Measurements from ENCODE around the gene RAB3A. TPM values are rescaled to one million over a fixed set of nuclear protein-coding genes. Genes with fewer than 3 reads are reported as not detected.

Gene RAB3A
- total RNA-seq, 2 experiments from 2014 or later, result 4.9 to 8.6 TPM

DNA sequence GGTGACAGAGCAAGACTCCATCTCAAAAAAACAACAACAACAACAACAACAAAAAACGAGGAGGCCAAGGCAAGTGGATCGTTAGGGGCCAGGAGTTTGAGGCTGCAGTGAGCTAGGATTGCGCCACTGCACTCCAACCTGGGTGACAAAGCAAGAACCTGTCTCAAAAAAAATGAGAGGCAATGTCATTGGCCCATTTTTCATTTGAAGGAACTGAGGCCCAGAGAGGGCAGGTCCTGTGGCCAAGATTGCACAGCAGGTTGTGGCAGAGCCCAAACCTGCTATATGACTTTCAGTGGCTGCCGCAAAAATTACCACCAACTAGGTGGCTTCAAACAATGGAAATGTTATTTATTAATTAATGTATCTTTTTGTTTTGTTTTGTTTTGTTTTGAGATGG, 45.4 kb downstream of the RAB3A start:
- H3K27ac ChIP-seq (ENCODE audit: low read depth, low read length, poor library complexity, severe bottlenecking), result no peak overlapping the region
- no peak overlapping the region for H2AFZ ChIP-seq (ENCODE audit: low read length)
- no peak for DNase-seq (ENCODE audit: low spot score)
- H3K36me3 ChIP-seq (ENCODE audit: insufficient read depth, low read length), result peaks cover 14% of the 10 kb centered on the region
- ChIA-PET CTCF (ENCODE audit: unreplicated experiment) (no interaction called here), POLR2A (interaction anchor here (0.6 kb wide), 1 partner anchor 154 kb away, joined by 6 read pairs; no protein-coding TSS in a partner anchor)
- BruUV-seq (replicated peaks), result no TSS peak
- TF ChIP-seq CTCF (conservative IDR thresholded peaks at IDR 0.05; ENCODE audit: low read length) (no peak), EZH2phosphoT487 (IDR thresholded peaks at IDR 0.05; ENCODE audit: borderline replicate concordance, low read depth, low read length) (no peak)
- no peak overlapping the region for H3K4me3 ChIP-seq (ENCODE audit: low read depth, low read length, poor library complexity, severe bottlenecking)
- H3K4me2 ChIP-seq (ENCODE audit: low read length), result no peak overlapping the region
- peaks cover 38% of the 10 kb centered on the region for H3K4me1 ChIP-seq (ENCODE audit: insufficient read depth, low read length, poor library complexity, severe bottlenecking)
- peaks cover 3% of the 10 kb centered on the region; the same call in 1 of the 2 replicates for H3K79me2 ChIP-seq (ENCODE audit: insufficient read depth, low read depth, low read length)
- H4K20me1 ChIP-seq (ENCODE audit: insufficient read depth, low read length), result no peaks in the 10 kb centered on the region
- H3K9me2 ChIP-seq (ENCODE audit: insufficient read depth, low read length), result no peaks in the 10 kb centered on the region
- no peaks in the 10 kb centered on the region for H3K9me3 ChIP-seq (ENCODE audit: low read length)
- intact Hi-C loops (cut with micrococcal nuclease; ENCODE audit: unreplicated experiment), result no loop called here

- peak overlapping the region; percentile 48 for H3K4me2 ChIP-seq (ENCODE audit: low read length)
- intact Hi-C loops (cut with micrococcal nuclease; ENCODE audit: unreplicated experiment), result no loop called here
- CTCF ChIA-PET (ENCODE audit: unreplicated experiment), result no interaction called here
Observed at GRCh38 chr19:18157465-18158063, 46.3 kb downstream of the RAB3A start.

More at GRCh38 chr19:18157465-18158063, 46.3 kb downstream of the RAB3A start:
- POLR2A ChIA-PET, result interaction anchor here (0.6 kb wide), 1 partner anchor 125 kb away, joined by 3 read pairs; no protein-coding TSS in a partner anchor
- Histone ChIP-seq H2AFZ (ENCODE audit: low read length) (no peak overlapping the region), H3K36me3 (ENCODE audit: insufficient read depth, low read length) (peaks cover 6% of the 10 kb centered on the region; the same call in 1 of the 2 replicates), H3K79me2 (ENCODE audit: insufficient read depth, low read depth, low read length) (peaks cover 3% of the 10 kb centered on the region; the same call in 1 of the 2 replicates), H4K20me1 (ENCODE audit: insufficient read depth, low read length) (no peaks in the 10 kb centered on the region), H3K4me3 (ENCODE audit: low read depth, low read length, poor library complexity, severe bottlenecking) (no peak overlapping the region), H3K4me1 (ENCODE audit: insufficient read depth, low read length, poor library complexity, severe bottlenecking) (peaks cover 38% of the 10 kb centered on the region), H3K9me2 (ENCODE audit: insufficient read depth, low read length) (no peaks in the 10 kb centered on the region), H3K27ac (ENCODE audit: low read depth, low read length, poor library complexity, severe bottlenecking) (peak overlapping the region; percentile 19), H3K9me3 (ENCODE audit: low read length) (no peaks in the 10 kb centered on the region)
- TF ChIP-seq EZH2phosphoT487 (IDR thresholded peaks at IDR 0.05; ENCODE audit: borderline replicate concordance, low read depth, low read length), result no peak
- TF ChIP-seq CTCF (conservative IDR thresholded peaks at IDR 0.05; ENCODE audit: low read length), result 0 out of 2 replicates have a peak, but pooled peaks have one; percentile 23
- no TSS peak for BruUV-seq (replicated peaks)
- peak; percentile 40 for DNase-seq (ENCODE audit: low spot score)
